HG03159 (cell line): Measurements from ENCODE around the gene CTAG1B.
"Not testable (repeated sequence)": the region's sequence is repeated elsewhere in the genome, so short reads cannot be mapped to it uniquely, and the experiment has no call there.

ENCODE experiments used
- ATAC-seq: cut with Tn5 transposase; IDR thresholded peaks from one replicate; pipeline ENCODE4 v1.9.1; 2021; ENCODE audit warnings: mild to moderate bottlenecking, moderate library complexity; ENCODE audit not compliant: unreplicated experiment

The CTAG1B gene

DNA sequence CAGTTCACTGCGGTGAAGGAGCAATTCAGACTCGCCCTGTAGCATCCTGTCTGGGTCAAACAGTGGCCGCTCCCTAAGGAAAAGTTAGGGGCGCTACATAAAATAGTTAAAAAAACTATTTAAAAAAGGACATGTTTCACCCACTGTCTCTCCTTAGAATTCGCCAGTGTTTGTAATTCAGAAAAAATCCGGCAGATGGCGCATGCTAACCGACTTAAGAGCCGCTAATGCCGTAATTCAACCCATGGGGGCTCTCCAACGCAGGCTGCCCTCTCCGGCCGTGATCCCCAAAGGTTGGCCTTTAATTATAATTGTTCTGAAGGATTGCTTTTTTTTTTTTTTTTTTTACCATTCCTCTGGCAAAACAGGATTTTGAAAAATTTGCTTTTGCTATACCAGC, 28.7 kb downstream of the CTAG1B start:
- not testable (repeated sequence) for ATAC-seq

DNA sequence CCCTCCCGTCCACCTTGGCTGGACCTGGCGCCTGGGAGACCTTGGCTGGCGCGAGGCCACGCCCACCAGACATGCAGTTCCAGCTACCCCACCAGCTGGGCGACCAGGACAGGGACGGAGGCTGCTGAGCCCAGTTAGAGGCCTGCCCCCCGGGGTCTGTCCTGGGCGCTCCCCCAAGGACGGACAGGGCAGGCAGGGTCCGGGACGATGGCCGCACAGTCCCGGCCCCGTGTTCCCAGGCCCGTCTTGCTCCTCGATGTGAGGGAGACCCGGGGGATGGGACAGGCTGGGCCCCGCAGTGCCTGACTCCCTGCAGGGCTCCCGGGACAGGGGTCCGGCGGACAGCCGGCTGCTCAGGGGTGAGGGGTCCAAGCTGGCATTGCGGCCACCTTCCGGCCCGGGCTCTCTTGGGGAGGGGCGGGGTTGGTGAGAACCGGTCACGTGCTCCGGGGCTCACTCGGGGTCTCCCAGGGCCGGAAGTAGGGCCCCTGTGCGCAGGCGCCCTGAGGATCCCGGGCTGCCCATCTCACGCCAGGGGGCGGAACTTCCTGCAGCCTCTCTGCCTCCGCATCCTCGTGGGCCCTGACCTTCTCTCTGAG, 34.4 kb downstream of the CTAG1B start, which contains the start of gene CTAG1A:
CTAG1A (plus strand) TSS at position 549 of the 599 bp plus-strand sequence. CDS start 74 bp downstream, outside the sequence.
- ATAC-seq, result not testable (repeated sequence)

DNA sequence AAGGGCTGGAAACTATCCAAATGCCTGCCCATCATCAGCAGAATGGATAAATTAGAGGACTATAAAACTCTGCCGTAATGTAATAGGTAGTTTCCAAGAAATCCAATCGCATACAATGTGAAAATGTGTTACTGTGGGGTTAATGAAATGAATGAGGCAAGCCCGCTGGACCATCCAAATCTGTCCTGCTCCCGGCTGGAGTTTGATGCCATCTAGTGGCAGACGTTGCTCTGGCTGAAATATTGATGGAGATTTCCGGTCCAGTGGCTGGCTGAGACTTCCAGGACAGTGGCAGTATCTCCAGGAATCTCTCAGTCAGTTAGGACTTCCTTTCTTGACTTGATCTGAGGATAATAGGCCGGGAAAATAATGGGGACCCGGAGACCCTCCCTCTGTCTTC, 36.1 kb downstream of the CTAG1B start:
- ATAC-seq, result not testable (repeated sequence)

DNA sequence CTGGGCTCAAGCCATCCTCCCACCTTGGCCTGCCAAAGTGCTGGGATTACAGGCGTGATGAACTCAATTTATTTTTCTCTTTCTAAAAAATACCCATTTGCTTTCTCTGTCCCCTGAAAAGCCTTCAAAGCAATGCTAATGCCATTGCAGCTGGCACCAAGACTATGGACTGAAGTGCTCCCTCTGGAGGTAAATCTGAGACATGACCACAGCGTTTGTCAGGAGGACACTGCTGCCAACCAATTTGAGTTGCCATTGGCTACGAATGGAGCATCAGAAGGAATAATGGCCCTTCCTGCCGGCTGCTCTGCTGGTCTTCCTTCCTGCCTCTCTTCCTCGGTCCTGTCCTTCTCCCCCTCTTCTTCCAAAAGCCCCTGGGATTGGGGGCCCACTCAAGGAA, 44.0 kb downstream of the CTAG1B start:
- ATAC-seq, result not testable (repeated sequence)

DNA sequence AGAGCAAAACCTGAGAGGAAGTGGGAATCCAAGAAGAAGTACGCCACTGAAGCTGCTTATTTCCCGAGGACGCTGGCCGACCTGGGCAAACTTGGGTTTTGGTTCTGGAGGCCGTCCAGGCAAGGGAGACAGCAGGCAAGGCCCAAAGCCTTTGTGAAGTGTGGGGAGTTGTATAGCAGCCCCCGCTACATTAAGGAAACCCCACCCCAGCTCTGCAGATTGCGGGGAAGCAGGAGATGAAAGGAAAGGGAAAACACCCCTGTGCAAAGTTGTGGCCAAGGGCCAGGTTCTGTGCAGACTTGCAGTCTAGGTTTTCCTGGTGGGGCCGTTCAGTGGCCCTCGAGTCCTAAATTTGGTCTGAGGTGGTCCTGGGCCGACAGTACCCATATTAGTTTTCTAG, 46.0 kb downstream of the CTAG1B start:
- ATAC-seq, result not testable (repeated sequence)

DNA sequence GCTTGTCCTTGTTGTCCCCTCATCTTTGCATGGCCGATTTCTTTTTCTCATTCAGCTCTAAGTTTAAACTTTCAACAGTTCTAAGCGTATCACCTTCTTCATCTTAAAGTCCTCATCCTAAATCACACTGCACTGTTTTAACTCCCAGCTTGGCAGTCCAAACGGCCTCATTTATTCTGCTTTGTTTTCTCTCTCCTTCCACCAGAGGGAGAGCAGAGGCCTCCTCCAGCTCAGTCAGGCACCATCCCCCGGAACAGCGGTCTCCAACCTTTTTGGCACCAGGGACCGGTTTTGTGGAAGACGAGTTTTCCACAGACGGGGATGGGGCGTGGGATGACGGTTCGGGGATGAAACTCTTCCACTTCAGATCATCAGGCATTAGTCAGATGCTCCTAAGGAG, 48.7 kb downstream of the CTAG1B start:
- ATAC-seq, result not testable (repeated sequence)
